ENCODE data around the gene ETHE1.

DNA sequence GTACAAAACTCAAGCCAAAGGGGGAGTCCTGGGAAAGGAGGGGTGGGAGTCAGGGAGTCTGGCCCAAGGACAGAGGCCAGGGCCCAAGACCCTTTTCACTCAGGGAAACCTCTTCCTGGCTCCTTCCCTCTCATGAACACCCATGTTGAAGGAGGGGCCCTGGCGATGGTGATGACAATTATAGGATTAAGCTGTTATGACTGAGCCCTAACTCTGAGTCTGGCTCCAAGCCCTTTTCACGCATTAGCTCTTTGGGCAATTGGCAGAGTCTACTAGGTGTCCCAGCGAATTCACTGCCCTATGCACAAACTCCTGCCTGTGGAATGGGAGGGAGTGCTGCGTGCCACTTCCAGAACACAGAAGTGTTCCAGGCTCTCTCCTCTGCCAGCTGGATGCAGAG is 26.7 kb upstream of the ETHE1 start:
- TF ChIP-seq, protein P1, sequence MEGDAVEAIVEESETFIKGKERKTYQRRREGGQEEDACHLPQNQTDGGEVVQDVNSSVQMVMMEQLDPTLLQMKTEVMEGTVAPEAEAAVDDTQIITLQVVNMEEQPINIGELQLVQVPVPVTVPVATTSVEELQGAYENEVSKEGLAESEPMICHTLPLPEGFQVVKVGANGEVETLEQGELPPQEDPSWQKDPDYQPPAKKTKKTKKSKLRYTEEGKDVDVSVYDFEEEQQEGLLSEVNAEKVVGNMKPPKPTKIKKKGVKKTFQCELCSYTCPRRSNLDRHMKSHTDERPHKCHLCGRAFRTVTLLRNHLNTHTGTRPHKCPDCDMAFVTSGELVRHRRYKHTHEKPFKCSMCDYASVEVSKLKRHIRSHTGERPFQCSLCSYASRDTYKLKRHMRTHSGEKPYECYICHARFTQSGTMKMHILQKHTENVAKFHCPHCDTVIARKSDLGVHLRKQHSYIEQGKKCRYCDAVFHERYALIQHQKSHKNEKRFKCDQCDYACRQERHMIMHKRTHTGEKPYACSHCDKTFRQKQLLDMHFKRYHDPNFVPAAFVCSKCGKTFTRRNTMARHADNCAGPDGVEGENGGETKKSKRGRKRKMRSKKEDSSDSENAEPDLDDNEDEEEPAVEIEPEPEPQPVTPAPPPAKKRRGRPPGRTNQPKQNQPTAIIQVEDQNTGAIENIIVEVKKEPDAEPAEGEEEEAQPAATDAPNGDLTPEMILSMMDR (IDR thresholded peaks at IDR 0.05; ENCODE audit: low read depth, low read length, missing input control), result no peak
- TF ChIP-seq FOXA1 (IDR thresholded peaks at IDR 0.05) (no peak), YY1 (IDR thresholded peaks at IDR 0.05) (no peak), ATF3 (IDR thresholded peaks at IDR 0.05) (no peak), GABPA (IDR thresholded peaks at IDR 0.05 in 1 of 2, conservative IDR thresholded peaks at IDR 0.05 in 1 of 2) (no peak), HNF4A (conservative IDR thresholded peaks at IDR 0.05) (no peak), MAX (IDR thresholded peaks at IDR 0.05) (no peak), RAD21 (IDR thresholded peaks at IDR 0.05) (no peak)
- TF ChIP-seq, protein P2, sequence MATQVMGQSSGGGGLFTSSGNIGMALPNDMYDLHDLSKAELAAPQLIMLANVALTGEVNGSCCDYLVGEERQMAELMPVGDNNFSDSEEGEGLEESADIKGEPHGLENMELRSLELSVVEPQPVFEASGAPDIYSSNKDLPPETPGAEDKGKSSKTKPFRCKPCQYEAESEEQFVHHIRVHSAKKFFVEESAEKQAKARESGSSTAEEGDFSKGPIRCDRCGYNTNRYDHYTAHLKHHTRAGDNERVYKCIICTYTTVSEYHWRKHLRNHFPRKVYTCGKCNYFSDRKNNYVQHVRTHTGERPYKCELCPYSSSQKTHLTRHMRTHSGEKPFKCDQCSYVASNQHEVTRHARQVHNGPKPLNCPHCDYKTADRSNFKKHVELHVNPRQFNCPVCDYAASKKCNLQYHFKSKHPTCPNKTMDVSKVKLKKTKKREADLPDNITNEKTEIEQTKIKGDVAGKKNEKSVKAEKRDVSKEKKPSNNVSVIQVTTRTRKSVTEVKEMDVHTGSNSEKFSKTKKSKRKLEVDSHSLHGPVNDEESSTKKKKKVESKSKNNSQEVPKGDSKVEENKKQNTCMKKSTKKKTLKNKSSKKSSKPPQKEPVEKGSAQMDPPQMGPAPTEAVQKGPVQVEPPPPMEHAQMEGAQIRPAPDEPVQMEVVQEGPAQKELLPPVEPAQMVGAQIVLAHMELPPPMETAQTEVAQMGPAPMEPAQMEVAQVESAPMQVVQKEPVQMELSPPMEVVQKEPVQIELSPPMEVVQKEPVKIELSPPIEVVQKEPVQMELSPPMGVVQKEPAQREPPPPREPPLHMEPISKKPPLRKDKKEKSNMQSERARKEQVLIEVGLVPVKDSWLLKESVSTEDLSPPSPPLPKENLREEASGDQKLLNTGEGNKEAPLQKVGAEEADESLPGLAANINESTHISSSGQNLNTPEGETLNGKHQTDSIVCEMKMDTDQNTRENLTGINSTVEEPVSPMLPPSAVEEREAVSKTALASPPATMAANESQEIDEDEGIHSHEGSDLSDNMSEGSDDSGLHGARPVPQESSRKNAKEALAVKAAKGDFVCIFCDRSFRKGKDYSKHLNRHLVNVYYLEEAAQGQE (IDR thresholded peaks at IDR 0.05), result no peak

Measured in liver (tissue), 3 donors.